ENCODE results near the gene SLC25A5. TPM values are rescaled to one million over a fixed set of nuclear protein-coding genes. Genes with fewer than 3 reads are reported as not detected.

The SLC25A5 gene
- total and polyA plus RNA-seq, 10 of the 15 experiments (the other 5 are each of a cell fraction or from before 2014, with no cell fraction given) = 361 to 3,863 (median 618) TPM

DNA sequence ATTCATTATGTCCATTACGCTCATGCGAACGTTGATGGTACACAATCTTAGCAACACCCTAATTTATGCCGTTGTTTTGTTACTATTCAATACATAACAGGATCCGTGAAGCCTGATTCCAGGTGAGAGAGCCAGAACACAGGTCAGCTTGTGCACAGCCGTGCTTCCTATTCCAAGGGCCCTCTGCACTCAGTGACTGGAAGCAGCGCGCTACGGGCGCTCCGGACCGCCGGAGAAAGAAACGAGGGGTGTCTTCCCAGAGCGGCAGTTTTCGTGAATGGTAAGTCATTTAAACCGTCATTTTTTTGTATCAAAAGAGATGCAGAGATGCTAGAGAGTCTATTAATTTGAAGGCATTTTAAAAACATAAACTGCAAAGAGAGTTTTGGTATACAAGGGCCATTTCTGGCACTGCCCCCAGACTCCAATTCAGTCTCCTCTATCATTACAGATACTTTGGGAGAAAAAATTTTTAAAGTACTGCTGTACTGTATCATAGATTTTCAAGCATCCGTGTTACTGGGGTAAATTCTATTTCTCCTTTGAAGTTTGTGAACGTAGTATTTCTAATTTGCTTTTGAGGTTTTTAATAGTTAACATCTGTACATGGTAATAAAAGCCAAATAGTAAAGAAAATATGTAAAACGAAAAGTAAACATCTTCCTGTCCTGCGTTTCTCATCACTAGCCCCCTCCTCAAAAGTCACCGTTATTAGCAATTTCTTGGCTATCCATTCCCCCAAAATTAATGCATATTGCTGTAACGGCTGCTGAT is 6.6 kb downstream of the SLC25A5 start:
- WGBS (ENCODE audit: insufficient coverage, insufficient replicate concordance, low lambda C conversion rate, missing lambda C conversion rate) = 68% methylated on average over 23 of the region's 23 CpGs
- ATAC-seq = no peak
- intact Hi-C loops (cut with micrococcal nuclease; ENCODE audit: unreplicated experiment) = no loop called here
- H3K9ac ChIP-seq (ENCODE audit: control insufficient read depth, insufficient read depth, low read length) = no peak overlapping the region
- H3K4me1 ChIP-seq (ENCODE audit: control insufficient read depth, insufficient read depth, low read length) = no peaks in the 10 kb centered on the region; the same call in 1 of the 2 replicates
- H4K20me1 ChIP-seq (ENCODE audit: control insufficient read depth, insufficient read depth) = no peaks in the 10 kb centered on the region; the same call in 1 of the 2 replicates
- no peak for FAIRE-seq
- ChIA-PET CTCF (interaction anchor here (0.6 to 1.5 kb wide), 3 partner anchors 8 to 305 kb away, joined by 3 to 5 read pairs (median 3); no protein-coding TSS in a partner anchor), RAD21 (ENCODE audit: unreplicated experiment) (interaction anchor here (0.7 kb wide), 1 partner anchor 13 kb away, joined by 5 read pairs; no protein-coding TSS in a partner anchor), POLR2A (interaction anchor here (0.8 kb wide), 1 partner anchor 19 kb away, joined by 3 read pairs; no protein-coding TSS in a partner anchor), SMC1A (ENCODE audit: uncharacterized antibody, unreplicated experiment) (interaction anchor here (1.1 kb wide), 1 partner anchor 9 kb away, joined by 3 read pairs; no protein-coding TSS in a partner anchor)
- H3K36me3 ChIP-seq (ENCODE audit: control insufficient read depth in 2 of 2, insufficient read depth in 2 of 2, low read length in 1 of 2) = peaks cover 0 to 6% of the 10 kb centered on the region in 2 experiments; a peak in 1 of 4 replicates
- TF ChIP-seq IRF4 (IDR thresholded peaks at IDR 0.05; ENCODE audit: low read depth, low read length) (no peak), POLR2AphosphoS2 (IDR thresholded peaks at IDR 0.05; ENCODE audit: low read depth, low read length) (no peak), SMC3 (IDR thresholded peaks at IDR 0.05; ENCODE audit: borderline replicate concordance, low read length) (no peak)
- no peaks in the 10 kb centered on the region for H3K9me3 ChIP-seq (replicated peaks; ENCODE audit: control insufficient read depth, insufficient read depth, low read length)
- DNase-seq (ENCODE audit: low read depth, low spot score) = no peak
- no peaks in the 10 kb centered on the region for H3K27me3 ChIP-seq (replicated peaks in 1 of 2; ENCODE audit: control insufficient read depth in 2 of 2, insufficient read depth in 2 of 2, low read length in 1 of 2)
- in situ Hi-C loops (cut with MboI) = no loop called here
- no peak overlapping the region for H2AFZ ChIP-seq (ENCODE audit: control insufficient read depth, low read depth, low read length)
- BruUV-seq (replicated peaks) = no TSS peak
- H3K4me2 ChIP-seq (ENCODE audit: control insufficient read depth, insufficient read depth) = no peak overlapping the region
- peaks cover 1% of the 10 kb centered on the region; the same call in 1 of the 2 replicates for H3K79me2 ChIP-seq (ENCODE audit: control insufficient read depth, insufficient read depth, low read length)
- H3K27ac ChIP-seq (ENCODE audit: control insufficient read depth, insufficient read depth) = no peak overlapping the region
- no peak overlapping the region for H3K4me3 ChIP-seq

DNA sequence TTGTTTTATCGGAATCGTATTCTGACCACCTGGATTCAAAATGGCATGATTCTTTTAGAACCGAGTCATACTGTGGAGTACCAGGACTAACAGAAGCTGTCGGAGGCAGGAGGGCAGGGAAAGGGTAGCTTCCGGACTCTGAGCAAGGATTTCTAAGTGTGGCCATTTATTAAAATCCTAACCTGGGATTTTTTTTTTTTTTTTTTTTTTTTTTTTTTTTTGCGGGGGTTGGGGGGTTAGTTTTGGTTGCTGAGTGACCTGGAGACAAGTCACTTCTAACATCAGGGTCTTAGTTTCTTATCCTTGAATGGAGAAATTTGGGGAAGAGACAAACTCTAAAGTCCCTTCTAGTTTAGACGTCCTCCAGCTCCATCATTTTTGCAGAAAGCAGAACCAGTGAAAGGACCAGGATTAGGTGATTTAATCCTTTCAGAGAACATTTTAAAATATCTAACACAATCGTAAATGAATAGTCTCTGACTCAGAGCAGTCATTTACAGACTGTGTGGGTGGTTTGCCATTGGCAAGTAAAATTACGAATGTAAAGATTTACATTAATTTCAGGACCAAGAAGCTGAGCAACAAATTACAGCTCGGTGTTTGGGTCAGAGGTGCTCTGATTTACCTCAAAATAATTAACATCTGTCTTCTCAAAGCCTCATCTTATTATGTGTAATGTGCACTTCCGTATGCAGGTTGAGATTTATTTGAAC is 7.3 kb downstream of the SLC25A5 start:
- FAIRE-seq = no peak
- in situ Hi-C loops (cut with MboI) = no loop called here
- 46% methylated on average over 10 of the region's 11 CpGs for WGBS (ENCODE audit: insufficient coverage, insufficient replicate concordance, low lambda C conversion rate, missing lambda C conversion rate)

More for the DNA sequence above, 7.3 kb downstream of the SLC25A5 start:
- ChIA-PET RAD21 (ENCODE audit: unreplicated experiment) (interaction anchor here (0.7 kb wide), 2 partner anchors 12 to 141 kb away, joined by 3 to 5 read pairs; no protein-coding TSS in a partner anchor), CTCF (interaction anchor here (0.6 to 0.7 kb wide), 2 partner anchors 33 to 304 kb away, joined by 3 read pairs; no protein-coding TSS in a partner anchor), POLR2A (interaction anchor here (0.8 to 3.8 kb wide), 3 partner anchors 8 to 25 kb away, joined by 3 to 21 read pairs (median 3); partner anchors contain the start of gene SLC25A5), SMC1A (ENCODE audit: uncharacterized antibody, unreplicated experiment) (interaction anchor here (1.2 kb wide), 1 partner anchor 37 kb away, joined by 6 read pairs; no protein-coding TSS in a partner anchor)
- H3K27ac ChIP-seq (ENCODE audit: control insufficient read depth, insufficient read depth) = no peak overlapping the region
- no peak for DNase-seq (ENCODE audit: low read depth, low spot score)
- no TSS peak for BruUV-seq (replicated peaks)
- no peaks in the 10 kb centered on the region for H3K9me3 ChIP-seq (replicated peaks; ENCODE audit: control insufficient read depth, insufficient read depth, low read length)
- H3K4me1 ChIP-seq (ENCODE audit: control insufficient read depth, insufficient read depth, low read length) = no peaks in the 10 kb centered on the region; the same call in 1 of the 2 replicates
- H4K20me1 ChIP-seq (ENCODE audit: control insufficient read depth, insufficient read depth) = no peaks in the 10 kb centered on the region; the same call in 1 of the 2 replicates
- no peak; the same call in 2 of the 3 replicates for ATAC-seq
- no peak overlapping the region for H3K9ac ChIP-seq (ENCODE audit: control insufficient read depth, insufficient read depth, low read length)
- intact Hi-C loops (cut with micrococcal nuclease; ENCODE audit: unreplicated experiment) = no loop called here
- 0 out of 4 replicates have a peak, but pooled peaks cover 0 to 4% of the 10 kb centered on the region in 2 experiments for H3K36me3 ChIP-seq (ENCODE audit: control insufficient read depth in 2 of 2, insufficient read depth in 2 of 2, low read length in 1 of 2)
- no peaks in the 10 kb centered on the region for H3K27me3 ChIP-seq (replicated peaks in 1 of 2; ENCODE audit: control insufficient read depth in 2 of 2, insufficient read depth in 2 of 2, low read length in 1 of 2)
- peak; percentile 44; the same call in 1 of the 2 replicates for TF ChIP-seq NR2F1 (conservative IDR thresholded peaks at IDR 0.05)
- no peak for TF ChIP-seq RB1 (IDR thresholded peaks at IDR 0.05; ENCODE audit: borderline replicate concordance)
- no peak for TF ChIP-seq YBX1 (IDR thresholded peaks at IDR 0.05)
- TF ChIP-seq DPF2 (IDR thresholded peaks at IDR 0.05) = no peak
- 0 out of 2 replicates have a peak, but pooled peaks have one; percentile 11 for TF ChIP-seq JUNB (IDR thresholded peaks at IDR 0.05)
- no peak for TF ChIP-seq ZNF384 (IDR thresholded peaks at IDR 0.05; ENCODE audit: borderline replicate concordance, low read depth, low read length)
- H3K4me3 ChIP-seq = no peak overlapping the region
- H3K4me2 ChIP-seq (ENCODE audit: control insufficient read depth, insufficient read depth) = no peak overlapping the region
- H3K79me2 ChIP-seq (ENCODE audit: control insufficient read depth, insufficient read depth, low read length) = no peaks in the 10 kb centered on the region
- no peak overlapping the region for H2AFZ ChIP-seq (ENCODE audit: control insufficient read depth, low read depth, low read length)
